ENCODE results near the gene NADSYN1.

Gene NADSYN1

GRCh38 chr11:71477641-71478527, 24.9 kb downstream of the NADSYN1 start:
- TF ChIP-seq CTCF (conservative IDR thresholded peaks at IDR 0.05; ENCODE audit: low read length): no peak
- H3K4me3 ChIP-seq (ENCODE audit: low read length): no peak overlapping the region
- no peak for DNase-seq (ENCODE audit: low read depth)

GRCh38 chr11:71478528-71478840, 25.5 kb downstream of the NADSYN1 start:
- no peak for DNase-seq (ENCODE audit: low read depth)
- TF ChIP-seq CTCF (conservative IDR thresholded peaks at IDR 0.05; ENCODE audit: low read length): no peak
- H3K4me3 ChIP-seq (ENCODE audit: low read length): no peak overlapping the region

- DNase-seq (ENCODE audit: low read depth): no peak
- TF ChIP-seq CTCF (conservative IDR thresholded peaks at IDR 0.05; ENCODE audit: low read length): no peak
- no peak overlapping the region for H3K4me3 ChIP-seq (ENCODE audit: low read length)
These were observed 28.3 kb downstream of the NADSYN1 start for GRCh38 chr11:71481101-71481960.

- TF ChIP-seq CTCF (conservative IDR thresholded peaks at IDR 0.05; ENCODE audit: low read length): no peak
- H3K4me3 ChIP-seq (ENCODE audit: low read length): no peak overlapping the region
- DNase-seq (ENCODE audit: low read depth): no peak
These were observed 29.2 kb downstream of the NADSYN1 start for GRCh38 chr11:71482216-71482615.

- TF ChIP-seq CTCF (conservative IDR thresholded peaks at IDR 0.05; ENCODE audit: low read length): no peak
- no peak for DNase-seq (ENCODE audit: low read depth)
- H3K4me3 ChIP-seq (ENCODE audit: low read length): no peak overlapping the region
These were observed 29.9 kb downstream of the NADSYN1 start for GRCh38 chr11:71482746-71483364.

GRCh38 chr11:71483692-71484091, 30.7 kb downstream of the NADSYN1 start:
- DNase-seq (ENCODE audit: low read depth): no peak
- TF ChIP-seq CTCF (conservative IDR thresholded peaks at IDR 0.05; ENCODE audit: low read length): no peak

More at GRCh38 chr11:71483692-71484091, 30.7 kb downstream of the NADSYN1 start:
- H3K4me3 ChIP-seq (ENCODE audit: low read length): no peak overlapping the region
